Uterus (tissue), 4 donors: ENCODE data around the gene GRXCR2. TPM values are rescaled to one million over a fixed set of nuclear protein-coding genes. Genes with fewer than 3 reads are reported as not detected.

Experiments used
- DNase-seq, 2 donors: peaks; one replicate each; pipeline ENCODE4 v3.0.0-alpha.2; 2019 to 2020
- H3K27ac ChIP-seq, 2 donors: fragments of 200-600 bp; sonication (generic); 1 replicate in 1 of 2; 2 replicates in 1 of 2; pipeline ENCODE4 v1.5.1; 2016 to 2018
- H3K27me3 ChIP-seq, 2 donors: fragments of 200-600 bp; sonication (generic); one replicate each; pipeline ENCODE4 v1.5.1; 2018 to 2019; ENCODE audit warnings: control low read depth in 1 of 2
- H3K36me3 ChIP-seq, 2 donors: fragments of 200-600 bp; sonication (generic); one replicate each; pipeline ENCODE4 v1.5.1; 2019; ENCODE audit warnings: control low read depth in 1 of 2
- H3K4me1 ChIP-seq, 2 donors: fragments of 200-600 bp; sonication (generic); one replicate each; pipeline ENCODE4 v1.5.1; 2018 to 2019; ENCODE audit warnings: control low read depth in 1 of 2
- H3K4me3 ChIP-seq, 2 donors: fragments of 200-600 bp; sonication (generic); 1 replicate in 1 of 2; 2 replicates in 1 of 2; pipeline ENCODE4 v1.5.1; 2018 to 2019; ENCODE audit warnings: mild to moderate bottlenecking in 1 of 2
- H3K9me3 ChIP-seq, 2 donors: fragments of 200-600 bp; sonication (generic); one replicate each; pipeline ENCODE4 v1.5.1; 2019; ENCODE audit warnings: control low read depth in 1 of 2
- CTCF ChIP-seq, 4 experiments: fragments of 200-600 bp in 2 of 4; fragments of 450-650 bp in 2 of 4; sonication (generic) in 2 of 4; IDR thresholded peaks; one replicate each; pipeline ENCODE4 v1.5.1; 2016 to 2019; ENCODE audit warnings: antibody characterized with exemption in 4 of 4, mild to moderate bottlenecking in 2 of 4, moderate library complexity in 1 of 4
- POLR2A ChIP-seq, 2 donors: fragments of 450-650 bp; IDR thresholded peaks; one replicate each; pipeline ENCODE4 v1.6.1; 2016; ENCODE audit warnings: antibody characterized with exemption in 2 of 2, mild to moderate bottlenecking in 1 of 2, moderate library complexity in 1 of 2
- intact Hi-C: fragments of 100-400 bp; cut with DNase I; formaldehyde crosslinking; loops from one replicate; pipeline ENCODE4 v1.15.1; 2023; ENCODE audit warnings: low total_unique reads
- total RNA-seq, 4 donors: library from RNA; depleted of rRNA in 3 of 4; stranded (reverse); fragments of >200 nt in 3 of 4; gene quantifications; one replicate each; pipeline versions ENCODE4 v1.1.0 to v1.2.4, GENCODE V29; 2014 to 2023
- donor health status: DM: yes; HTN: yes; CAD: no.

Gene GRXCR2
- total RNA-seq, 4 donors from 2014 or later, result not detected

- Histone ChIP-seq H3K9me3 (no peaks in the 10 kb centered on the region), H3K27me3 (no peaks in the 10 kb centered on the region), H3K4me3 (no peak overlapping the region), H3K4me1 (no peaks in the 10 kb centered on the region), H3K36me3 (no peaks in the 10 kb centered on the region), H3K27ac (no peak overlapping the region)
- TF ChIP-seq POLR2A (IDR thresholded peaks at IDR 0.05), result no peak
- TF ChIP-seq CTCF (IDR thresholded peaks at IDR 0.05), result peak; percentile 48 to 69 (median 58)
- intact Hi-C loops, result no loop called here
- no peak for DNase-seq
Observed at GRCh38 chr5:145825751-145826180, 47.0 kb downstream of the GRXCR2 start.

GRCh38 chr5:145824040-145824439, 48.8 kb downstream of the GRXCR2 start:
- Histone ChIP-seq H3K27me3 (no peaks in the 10 kb centered on the region), H3K36me3 (no peaks in the 10 kb centered on the region), H3K27ac (no peak overlapping the region), H3K4me1 (no peaks in the 10 kb centered on the region), H3K4me3 (no peak overlapping the region), H3K9me3 (no peaks in the 10 kb centered on the region)
- intact Hi-C loops, result no loop called here
- DNase-seq, result no peak
- TF ChIP-seq POLR2A (IDR thresholded peaks at IDR 0.05) (no peak), CTCF (IDR thresholded peaks at IDR 0.05) (no peak)

- Histone ChIP-seq H3K27me3 (no peaks in the 10 kb centered on the region), H3K4me1 (no peaks in the 10 kb centered on the region), H3K36me3 (no peaks in the 10 kb centered on the region), H3K27ac (no peak overlapping the region), H3K4me3 (no peak overlapping the region), H3K9me3 (no peaks in the 10 kb centered on the region)
- TF ChIP-seq POLR2A (IDR thresholded peaks at IDR 0.05) (no peak), CTCF (IDR thresholded peaks at IDR 0.05) (no peak)
- intact Hi-C loops, result no loop called here
- DNase-seq, result no peak
Observed at GRCh38 chr5:145818604-145819003, 54.2 kb downstream of the GRXCR2 start.

- intact Hi-C loops, result no loop called here
- TF ChIP-seq POLR2A (IDR thresholded peaks at IDR 0.05) (no peak), CTCF (IDR thresholded peaks at IDR 0.05) (no peak)
- H3K27ac ChIP-seq, result no peak overlapping the region
Observed at GRCh38 chr5:145812877-145813276, 59.9 kb downstream of the GRXCR2 start.

GRCh38 chr5:145811834-145812625, 60.8 kb downstream of the GRXCR2 start:
- intact Hi-C loops, result no loop called here
- no peaks in the 10 kb centered on the region for H3K4me1 ChIP-seq
- no peak overlapping the region for H3K27ac ChIP-seq
- no peaks in the 10 kb centered on the region for H3K36me3 ChIP-seq
- H3K27me3 ChIP-seq, result no peaks in the 10 kb centered on the region
- TF ChIP-seq POLR2A (IDR thresholded peaks at IDR 0.05) (no peak), CTCF (IDR thresholded peaks at IDR 0.05) (no peak)
- no peak overlapping the region for H3K4me3 ChIP-seq
- DNase-seq, result no peak
- no peaks in the 10 kb centered on the region for H3K9me3 ChIP-seq

More at GRCh38 chr5:145812877-145813276, 59.9 kb downstream of the GRXCR2 start:
- H3K4me1 ChIP-seq, result no peaks in the 10 kb centered on the region
- H3K36me3 ChIP-seq, result no peaks in the 10 kb centered on the region
- DNase-seq, result no peak
- no peak overlapping the region for H3K4me3 ChIP-seq
- H3K27me3 ChIP-seq, result no peaks in the 10 kb centered on the region
- H3K9me3 ChIP-seq, result no peaks in the 10 kb centered on the region
